ENCODE results near the gene MSI2. TPM values are rescaled to one million over a fixed set of nuclear protein-coding genes. Genes with fewer than 3 reads are reported as not detected.

Gene MSI2
- polyA plus RNA-seq, 4 donors, result 85.9 to 104 (median 97.5) TPM

DNA sequence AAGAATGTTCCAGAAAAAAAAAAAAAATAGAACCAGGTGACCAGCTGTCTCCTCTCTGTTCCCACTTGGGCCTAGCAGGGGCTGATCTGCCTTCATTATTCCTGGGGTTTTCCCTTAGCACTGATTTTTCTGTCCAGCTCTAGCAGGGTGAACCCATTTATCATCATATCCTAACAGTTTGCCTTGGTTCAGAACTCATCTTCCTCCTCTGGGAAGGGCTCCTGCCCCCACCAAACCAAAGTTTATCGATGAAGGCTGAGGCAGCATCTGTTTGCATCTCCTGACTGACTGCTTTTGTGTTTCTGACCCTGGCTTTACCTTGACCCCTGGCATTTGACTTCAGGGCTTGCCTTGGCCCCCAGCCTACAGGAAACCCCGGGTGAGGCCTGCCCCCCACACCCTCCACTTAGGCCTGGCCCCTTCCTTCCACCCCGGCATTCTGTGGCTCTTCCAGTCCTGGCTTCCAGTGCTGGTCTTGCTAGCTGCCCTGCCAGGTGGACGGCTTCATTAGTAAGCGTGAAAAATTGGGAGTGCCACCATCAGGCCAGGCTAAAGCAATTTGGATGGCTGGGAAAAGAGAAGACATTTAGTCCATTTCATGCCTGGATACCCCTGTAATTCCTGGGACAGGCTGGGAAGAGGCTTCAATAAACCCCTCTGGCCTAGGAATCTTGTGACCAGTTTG lies 323.9 kb downstream of the MSI2 start:
- DNase-seq (ENCODE audit: low read depth in 4 of 4, low spot score in 2 of 4), result no peak

DNA sequence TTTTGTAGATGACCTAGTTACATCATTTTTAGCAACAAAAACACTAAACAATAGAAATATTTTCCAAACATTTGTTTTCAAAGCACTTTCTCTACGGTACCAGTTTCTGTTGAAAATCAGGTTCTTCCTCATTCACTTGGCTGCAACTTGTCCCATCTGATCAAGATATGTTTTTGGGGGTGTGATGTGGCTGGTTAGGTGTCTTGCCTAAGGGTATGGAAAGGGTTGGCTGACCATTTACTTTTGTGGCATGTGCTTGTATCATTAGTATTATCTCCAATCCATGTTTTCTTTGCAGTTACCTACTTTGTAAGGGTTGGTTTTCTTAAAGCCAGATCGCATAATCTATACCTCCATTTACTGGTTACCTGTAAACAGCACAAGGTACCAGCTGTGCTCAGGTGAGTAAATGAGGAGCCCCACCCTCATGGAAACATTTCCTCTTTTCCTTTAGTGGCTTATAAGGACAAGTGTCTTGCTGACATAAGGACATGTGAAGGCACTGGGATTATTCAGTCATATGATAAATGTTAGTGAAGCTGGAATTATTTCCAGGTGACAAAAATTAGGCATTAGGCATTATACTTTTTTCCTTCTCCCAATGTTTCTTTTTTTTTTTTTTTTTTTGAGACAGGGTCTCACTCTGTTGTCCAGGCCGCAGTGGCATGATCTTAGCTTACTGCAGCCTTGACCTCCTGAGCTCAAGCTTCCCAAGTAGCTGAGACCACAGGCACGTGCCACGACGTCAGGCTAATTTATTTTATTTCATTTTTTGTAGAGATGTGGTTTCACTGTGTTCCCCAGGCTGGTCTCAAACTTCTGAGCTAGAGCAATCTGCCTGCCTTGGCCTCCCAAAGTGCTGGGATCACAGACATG lies 326.8 kb downstream of the MSI2 start:
- DNase-seq (ENCODE audit: low read depth in 4 of 4, low spot score in 2 of 4), result no peak

DNA sequence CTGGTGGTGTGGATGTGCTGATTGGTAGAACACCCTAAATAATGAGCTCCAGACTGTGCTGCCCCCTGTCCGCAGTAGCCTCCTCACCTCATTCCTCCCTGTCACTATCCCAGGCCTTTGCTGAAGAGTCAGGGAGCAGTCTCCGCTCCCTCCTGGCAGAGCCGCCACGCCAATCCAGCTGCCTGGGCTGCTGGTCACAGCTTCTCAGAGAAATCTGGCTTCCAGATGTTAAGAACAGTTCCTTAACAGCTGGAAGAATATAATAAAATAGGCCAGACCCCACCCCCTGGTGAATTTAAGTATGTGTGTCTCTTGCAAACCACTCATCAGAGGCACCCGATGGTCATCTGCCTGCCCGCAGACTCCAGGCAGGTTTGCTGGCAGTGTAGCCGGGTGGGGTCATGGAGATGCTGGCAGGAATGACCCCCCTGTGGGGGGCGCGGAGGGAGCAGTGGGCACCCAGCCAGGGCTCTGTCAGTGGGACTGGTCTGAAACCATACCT lies 327.8 kb downstream of the MSI2 start:
- no peak for DNase-seq (ENCODE audit: low read depth in 4 of 4, low spot score in 2 of 4)

DNA sequence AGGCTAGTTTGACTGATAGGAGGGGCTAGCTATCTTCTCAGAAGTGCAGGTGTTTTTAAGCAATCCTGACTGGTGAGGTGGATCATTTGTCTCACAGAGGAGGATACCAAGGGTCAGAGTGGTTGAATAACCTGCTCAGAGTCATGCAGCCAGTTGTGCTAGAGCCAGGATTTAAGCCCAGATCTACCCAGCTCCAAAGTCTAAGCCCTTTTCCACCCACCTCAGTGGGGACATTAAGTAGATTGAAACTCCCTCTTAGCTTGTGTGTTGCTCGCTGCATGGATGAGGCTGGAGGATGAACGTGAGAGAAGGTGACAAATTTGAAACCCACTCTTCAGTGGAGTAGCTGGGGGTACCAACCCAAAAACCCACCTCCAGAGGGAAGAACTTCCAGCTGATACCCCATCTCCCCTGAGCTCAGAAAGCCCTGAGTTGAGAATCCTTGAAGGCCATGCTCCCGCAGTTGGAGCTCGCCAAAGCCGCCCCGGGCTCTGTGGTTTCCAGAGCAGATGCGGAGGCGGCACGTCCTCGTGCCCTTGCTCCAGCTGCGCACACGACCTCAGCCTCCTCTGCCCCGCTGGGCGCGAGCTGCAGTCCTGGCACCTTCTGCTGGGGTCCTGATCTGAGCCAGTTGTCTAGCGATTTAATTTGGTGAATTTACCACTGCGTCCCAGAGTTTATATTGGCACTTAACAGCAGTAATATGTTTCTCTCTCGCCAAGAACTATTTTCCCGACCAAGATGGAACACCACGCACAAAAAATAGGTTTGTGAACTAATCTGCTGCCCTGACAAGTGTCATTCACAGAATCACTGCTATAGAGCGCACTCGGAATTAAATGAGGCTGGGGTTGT lies 329.2 kb downstream of the MSI2 start:
- no peak for DNase-seq (ENCODE audit: low read depth in 4 of 4, low spot score in 2 of 4)

DNA sequence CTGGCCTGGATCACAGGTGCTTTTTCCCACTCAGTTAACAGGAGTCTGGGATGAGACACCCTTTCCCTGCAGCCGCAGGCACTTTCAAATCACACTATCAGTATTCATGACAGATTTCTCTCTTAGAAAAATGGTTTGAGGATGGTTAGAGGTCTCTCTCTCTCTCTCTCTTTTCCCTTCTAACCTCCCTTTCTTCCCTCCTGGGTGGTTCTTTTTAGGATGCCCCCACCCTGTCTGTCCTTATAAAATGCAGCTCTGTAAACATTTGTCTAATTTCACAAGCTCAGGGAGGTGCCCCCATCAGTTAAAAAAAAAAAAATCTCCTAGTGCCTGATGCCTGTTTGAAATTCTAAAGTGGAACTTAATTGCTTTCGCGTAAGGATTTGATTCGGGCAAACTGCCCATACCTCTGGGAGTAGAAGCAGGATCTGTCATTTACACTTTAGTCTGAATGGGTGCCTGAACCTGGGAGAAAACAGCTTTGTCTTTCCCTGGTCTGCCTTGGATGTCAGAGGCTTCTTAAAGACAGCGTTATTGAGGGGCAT lies 329.9 kb downstream of the MSI2 start:
- no peak for DNase-seq (ENCODE audit: low read depth in 4 of 4, low spot score in 2 of 4)

DNA sequence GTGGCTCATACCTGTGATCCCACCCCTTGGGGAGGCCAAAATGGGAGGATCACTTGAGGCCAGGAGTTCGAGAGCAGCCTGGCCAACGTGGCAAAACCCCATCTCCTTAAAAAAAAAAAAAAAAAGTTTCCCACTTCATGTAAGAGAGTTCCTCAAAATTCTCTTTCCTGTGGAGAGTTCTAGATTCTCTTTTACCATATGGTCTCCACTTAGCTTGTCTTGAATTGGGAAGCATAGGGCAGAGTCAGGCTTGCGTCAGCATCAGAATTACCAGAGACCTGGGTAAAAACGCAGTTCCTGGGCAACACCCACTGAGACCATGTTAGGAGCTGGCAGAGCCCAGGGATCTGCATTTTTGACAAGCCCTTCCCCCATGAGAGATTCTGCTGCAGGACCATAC lies 330.4 kb downstream of the MSI2 start:
- no peak for DNase-seq (ENCODE audit: low read depth in 4 of 4, low spot score in 2 of 4)

DNA sequence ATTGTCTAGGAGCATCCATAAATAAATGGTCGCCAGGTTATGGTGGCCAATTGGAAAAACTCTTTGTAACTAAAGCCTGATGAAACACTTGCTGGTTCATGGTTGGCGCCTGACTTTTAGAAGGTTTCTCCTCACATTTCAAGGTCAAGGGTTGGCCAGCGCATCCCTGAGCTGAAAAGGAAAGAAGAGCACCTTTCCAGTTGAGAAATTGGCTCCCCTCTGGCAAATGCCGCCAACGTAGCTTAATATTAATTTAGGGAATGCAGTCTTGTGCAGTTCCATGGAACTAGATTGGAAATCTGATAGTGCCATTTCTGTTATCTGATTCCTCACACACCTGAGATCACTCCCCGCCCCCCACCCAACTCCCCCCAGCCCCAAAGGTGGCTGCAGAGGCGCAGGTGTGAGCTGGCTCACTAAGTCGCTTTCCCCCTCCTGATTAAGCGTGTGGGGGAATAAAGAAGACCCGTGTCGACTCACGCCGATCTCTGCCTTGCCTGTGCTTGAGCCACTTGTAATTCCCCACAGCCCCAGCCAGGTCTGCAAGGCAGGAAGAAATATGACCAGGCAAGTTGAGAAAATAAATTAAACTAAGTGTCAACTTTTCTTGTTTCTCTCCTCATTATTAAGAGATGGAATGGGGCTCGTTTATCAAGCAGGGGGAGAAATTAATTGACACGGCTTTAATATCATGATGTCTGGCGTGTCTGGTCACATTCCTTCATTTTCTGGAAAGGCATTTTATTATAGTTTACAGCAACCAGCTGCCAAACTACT lies 331.1 kb downstream of the MSI2 start:
- no peak for DNase-seq (ENCODE audit: low read depth in 4 of 4, low spot score in 2 of 4)

DNA sequence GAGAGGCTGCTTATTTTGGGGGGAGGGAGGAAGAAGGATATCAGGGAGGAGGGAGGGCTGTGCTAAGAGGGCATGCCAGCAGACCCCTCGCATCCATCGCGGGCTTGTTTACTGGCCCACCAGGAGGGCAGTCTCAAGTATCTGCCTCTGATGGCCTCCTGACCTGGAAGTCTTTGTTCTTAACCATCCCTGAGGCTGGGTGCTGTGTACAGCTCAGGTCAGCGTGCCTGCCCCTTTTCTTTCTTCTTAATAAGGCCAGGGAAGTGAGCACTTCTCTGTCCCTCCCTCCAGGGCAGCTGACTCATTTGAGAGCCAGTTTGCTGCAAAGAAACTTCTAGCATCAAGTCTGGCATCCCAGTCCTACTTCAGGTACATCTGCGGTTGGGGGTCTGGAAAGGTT lies 331.8 kb downstream of the MSI2 start:
- no peak for DNase-seq (ENCODE audit: low read depth in 4 of 4, low spot score in 2 of 4)

DNA sequence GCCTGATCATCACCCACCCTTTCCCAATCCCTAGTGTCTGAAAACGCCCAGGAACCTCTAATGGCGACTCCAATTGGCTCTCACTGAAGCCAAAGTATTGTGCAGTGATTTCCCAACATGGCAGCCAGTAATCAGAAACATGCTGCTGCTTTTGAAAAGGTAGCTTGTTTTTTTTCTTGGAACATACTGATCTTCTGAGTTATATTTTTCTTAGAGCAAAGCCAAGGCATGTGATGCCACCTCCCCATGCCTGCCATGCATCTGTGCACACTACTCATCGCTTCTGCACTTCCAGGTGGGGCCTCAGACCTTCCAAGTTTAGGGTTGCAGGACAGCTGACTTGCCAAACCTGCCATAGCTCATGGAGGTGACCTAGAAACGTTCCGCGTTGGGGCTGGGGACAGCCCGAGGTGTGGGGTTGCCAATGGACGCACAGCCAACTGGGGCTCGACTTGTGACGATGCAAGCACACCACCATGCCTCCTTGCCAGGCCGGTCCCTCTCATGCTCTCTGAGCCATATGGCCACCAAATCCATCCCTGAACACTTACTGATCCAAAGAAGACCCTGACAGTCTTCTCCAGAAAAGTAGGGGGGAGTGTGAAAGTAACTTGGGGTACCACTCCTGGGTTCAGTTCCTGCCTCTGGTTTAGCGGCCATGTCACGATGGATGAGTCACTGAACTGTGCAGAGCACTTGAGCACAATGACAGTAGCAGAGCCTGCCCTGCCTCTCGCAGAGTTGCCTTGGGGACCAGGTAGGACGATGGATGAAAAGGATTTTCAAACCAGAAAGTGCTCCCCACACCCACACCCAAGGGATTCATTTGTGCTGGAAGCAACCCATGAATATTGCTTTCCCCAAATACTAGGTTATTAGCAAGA lies 333.1 kb downstream of the MSI2 start:
- no peak for DNase-seq (ENCODE audit: low read depth in 4 of 4, low spot score in 2 of 4)

DNA sequence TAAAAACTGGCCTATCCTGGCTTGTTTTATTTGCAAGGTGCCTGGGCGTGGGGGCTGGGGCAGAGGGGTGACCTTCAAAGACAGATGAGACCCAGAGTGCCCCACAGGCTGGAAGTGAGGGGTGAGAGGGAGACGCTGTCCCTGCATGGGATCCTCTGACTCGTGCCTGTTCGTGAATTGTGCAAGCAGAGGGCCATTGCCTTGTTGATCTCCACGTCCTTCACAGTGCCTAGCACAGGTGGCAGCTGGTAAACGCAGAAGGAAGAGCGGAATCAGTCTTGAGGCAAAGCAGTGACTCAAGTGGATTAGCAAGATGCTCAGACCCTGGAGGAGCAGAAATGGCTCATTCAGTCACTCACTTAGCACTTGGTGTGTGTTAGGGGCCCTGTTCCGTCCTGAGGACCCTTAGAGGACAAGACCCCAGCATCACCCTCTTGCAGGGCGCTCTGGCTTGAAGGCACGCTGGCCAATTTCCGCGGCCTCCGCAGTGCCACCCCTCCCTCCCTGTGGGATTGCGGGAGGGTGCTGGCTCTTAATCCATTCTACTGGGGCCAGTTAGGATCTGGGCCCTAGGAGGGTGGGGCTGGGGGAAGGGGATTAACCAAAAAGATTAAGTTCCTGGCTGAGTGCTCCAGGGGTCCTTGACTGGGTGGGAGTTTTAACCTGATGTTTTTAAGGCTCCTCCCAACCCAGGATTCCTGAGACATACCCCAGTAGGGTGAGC lies 337.6 kb downstream of the MSI2 start:
- no peak for DNase-seq (ENCODE audit: low read depth in 4 of 4, low spot score in 2 of 4)

DNA sequence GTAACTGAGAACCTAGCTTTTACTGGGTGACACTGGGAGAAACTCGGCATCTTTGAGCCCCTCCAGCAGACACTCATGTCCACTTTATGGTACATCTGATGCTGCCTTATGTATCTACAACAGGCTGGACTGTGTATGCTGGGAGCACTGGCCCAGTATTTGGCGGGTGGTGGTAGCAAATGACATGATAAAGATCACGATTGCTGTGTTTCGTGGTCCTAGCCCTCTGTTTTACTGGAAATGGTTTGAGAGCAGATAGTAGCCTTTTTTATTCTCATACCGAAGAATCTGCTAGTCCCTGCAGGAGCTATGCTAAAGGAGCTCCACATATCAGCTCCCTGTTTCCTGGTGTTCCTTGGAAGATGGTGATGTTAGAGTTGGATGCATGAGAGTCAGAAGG lies 338.4 kb downstream of the MSI2 start:
- DNase-seq (ENCODE audit: low read depth in 4 of 4, low spot score in 2 of 4), result no peak

DNA sequence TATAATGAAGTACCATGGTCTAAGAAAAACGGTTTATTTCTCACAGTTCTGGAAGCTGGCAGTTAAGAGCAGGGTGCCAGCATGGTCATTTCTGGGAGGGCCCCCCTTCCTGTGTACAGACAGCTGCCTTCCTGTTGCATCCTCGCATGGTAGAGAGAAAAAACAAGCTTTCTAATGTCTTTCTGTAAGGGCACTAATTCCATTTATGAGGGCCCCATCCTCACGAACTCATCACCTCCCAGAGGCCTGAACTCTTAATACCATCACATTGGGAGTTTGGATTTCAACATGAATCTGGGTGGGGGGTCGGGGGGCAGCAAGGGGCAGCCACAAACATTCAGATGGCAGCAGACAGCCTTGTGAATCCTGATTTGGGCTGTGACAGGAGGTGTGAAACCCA lies 339.1 kb downstream of the MSI2 start:
- DNase-seq (ENCODE audit: low read depth in 4 of 4, low spot score in 2 of 4), result no peak

DNA sequence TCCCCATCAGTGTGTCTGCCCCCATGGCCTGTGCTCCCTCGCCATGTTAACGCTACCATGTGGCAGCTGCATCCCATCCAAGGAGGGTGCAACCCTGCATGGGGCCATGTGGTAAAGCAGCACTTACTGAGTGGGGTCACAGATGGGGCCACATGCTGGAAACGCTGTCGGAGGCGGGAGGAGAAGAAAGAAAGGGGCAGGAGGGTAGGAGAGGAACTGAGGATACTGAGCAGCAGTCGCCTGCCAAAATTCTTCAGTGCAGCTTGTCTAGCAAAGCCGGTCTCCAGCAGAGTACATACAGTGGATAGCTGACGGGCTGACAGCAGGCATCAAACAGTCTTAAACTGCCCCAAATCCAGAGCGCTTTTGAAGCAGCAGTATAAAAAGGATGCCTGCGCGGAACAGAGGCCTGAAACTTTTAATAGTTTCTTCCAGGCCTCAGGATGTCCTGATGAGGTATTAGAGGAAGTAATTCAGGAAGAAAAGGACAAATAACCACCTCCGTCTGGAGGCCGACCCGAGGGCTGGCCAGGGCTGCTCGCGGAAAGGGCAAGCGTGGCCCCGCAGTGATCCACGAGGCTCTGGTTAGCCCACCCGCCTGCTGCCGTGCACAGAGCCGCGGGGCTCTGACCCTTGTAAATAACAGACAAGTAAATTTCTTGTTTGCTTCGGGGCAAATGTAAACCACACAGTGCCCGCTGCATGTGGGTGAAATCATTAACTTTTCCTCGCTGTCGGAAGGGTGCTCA lies 339.8 kb downstream of the MSI2 start:
- no peak for DNase-seq (ENCODE audit: low read depth in 4 of 4, low spot score in 2 of 4)

DNA sequence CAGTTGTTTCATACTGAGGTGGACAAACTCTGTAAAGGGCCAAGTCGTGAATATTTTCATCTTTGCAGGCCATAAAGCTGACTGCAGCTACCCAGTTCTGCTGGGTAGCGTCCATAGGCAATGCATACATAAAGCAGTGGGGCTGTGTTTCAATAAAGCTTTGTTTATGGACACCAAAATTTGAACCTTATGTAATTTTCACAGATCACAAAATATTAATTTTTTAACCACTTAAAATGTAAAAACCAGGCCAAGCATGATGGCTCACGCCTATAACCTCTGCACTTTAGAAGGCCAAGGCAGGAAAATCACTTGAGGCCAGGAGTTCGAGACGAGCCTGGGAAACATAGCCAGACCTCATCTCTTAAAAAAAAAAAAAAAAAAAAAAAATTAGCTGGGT lies 340.8 kb downstream of the MSI2 start:
- no peak for DNase-seq (ENCODE audit: low read depth in 4 of 4, low spot score in 2 of 4)

DNA sequence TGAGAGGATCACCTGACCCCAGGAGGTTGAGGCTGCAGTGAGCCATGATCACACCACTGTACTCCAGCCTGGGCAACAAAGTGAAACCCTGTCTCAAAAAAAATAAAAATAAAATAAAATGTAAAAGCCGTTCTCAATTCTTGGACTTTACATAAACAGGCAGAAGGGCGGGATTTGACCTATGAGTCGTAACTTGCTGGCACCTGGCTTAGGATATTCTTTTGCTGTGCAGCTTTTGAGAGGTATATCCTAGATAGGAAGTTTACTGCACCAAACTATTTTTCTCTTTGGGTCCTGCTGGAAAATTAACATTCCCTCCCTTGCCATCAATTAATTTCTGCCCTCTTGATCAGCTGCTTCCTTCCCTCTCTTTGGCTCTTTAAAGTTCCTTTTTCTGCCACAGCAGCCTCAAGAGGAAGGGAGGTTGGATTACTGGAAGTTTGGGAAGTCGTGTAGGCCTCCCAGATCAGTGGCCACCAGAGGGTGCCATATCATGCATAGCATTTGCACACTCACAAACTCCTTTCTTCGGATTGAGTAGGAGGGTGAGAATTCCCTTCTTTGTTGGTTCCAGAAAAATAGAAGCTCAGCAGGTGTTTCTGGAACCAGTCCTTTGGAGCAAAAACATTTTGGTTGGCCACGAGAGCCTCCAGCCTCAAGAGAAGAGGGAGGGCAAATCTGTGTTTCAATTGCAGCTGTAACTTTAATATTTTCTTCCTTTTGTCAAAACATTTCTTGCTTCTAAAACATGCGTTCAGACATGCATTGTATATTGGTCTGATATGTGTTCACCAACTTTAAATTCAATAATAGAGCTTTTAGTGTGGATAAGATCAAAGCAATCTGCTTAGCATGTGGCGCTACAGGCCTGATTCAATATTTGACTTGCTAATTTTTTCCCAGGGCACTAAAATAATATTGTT lies 341.5 kb downstream of the MSI2 start:
- DNase-seq (ENCODE audit: low read depth in 4 of 4, low spot score in 2 of 4), result peak in 1 of 4 donors; percentile 80

DNA sequence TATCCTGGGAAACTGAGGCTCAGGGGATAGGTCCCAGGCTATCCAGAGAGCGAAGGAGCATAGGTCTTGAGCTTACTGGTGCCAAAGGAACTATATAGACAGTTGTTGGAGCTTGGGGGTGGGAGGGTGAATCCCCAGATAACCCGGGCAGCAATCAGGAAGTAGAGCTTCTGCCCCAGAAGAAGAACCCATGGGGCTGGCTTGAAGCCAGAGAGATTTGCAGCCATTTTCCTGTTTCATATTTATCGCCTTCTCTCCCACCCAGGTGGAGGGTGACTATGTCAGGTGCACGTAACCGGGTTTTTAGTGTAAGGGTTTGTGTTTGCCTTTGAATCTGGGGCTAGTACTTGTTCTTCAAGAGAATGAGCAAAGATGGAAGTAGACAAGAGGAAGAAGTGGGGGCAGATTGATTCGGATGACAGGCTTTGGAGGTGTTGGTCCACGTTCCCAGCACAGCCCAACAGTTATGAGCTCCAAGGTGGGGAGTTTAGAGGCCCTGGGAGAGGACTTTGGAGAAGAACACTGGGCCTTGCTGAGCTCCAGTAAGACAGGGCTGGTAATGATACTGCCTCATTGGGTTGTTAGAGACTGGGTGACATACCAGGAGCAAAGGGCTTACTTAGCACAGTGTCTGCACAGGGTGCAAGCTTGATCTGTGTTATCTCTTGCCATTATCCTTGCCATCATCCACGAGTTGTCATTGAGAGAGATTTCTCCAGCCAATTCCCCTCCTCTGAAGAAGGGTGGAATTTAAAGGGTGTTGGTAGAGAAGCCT lies 343.1 kb downstream of the MSI2 start:
- no peak for DNase-seq (ENCODE audit: low read depth in 4 of 4, low spot score in 2 of 4)

All from left renal cortex interstitium (tissue), 4 donors.